Ishikawa (cell line): ENCODE data around the gene ZBED4.

Source experiments
- CEBPB ChIP-seq: IDR thresholded peaks from 2 replicates; pipeline ENCODE4 v1.6.1; 2012
- CREB1 ChIP-seq: IDR thresholded peaks from 2 replicates; pipeline ENCODE4 v1.6.1; 2012; ENCODE audit warnings: low read depth
- EGR1 ChIP-seq: IDR thresholded peaks from 2 replicates; pipeline ENCODE4 v1.6.1; 2012
- EP300 ChIP-seq: IDR thresholded peaks from 2 replicates; pipeline ENCODE4 v1.6.1; 2012; ENCODE audit warnings: borderline replicate concordance
- FOXM1 ChIP-seq: IDR thresholded peaks from 2 replicates; pipeline ENCODE4 v1.6.1; 2012; ENCODE audit warnings: low read depth, borderline replicate concordance
- MAX ChIP-seq: IDR thresholded peaks from 2 replicates; pipeline ENCODE4 v1.6.1; 2012
- NFIC ChIP-seq: IDR thresholded peaks from 2 replicates; pipeline ENCODE4 v1.6.1; 2012
- RAD21 ChIP-seq: IDR thresholded peaks from 2 replicates; pipeline ENCODE4 v1.6.1; 2012; ENCODE audit warnings: low read depth
- TAF1 ChIP-seq: IDR thresholded peaks from 2 replicates; pipeline ENCODE4 v1.6.1; 2012; ENCODE audit warnings: low read depth, mild to moderate bottlenecking
- TCF12 ChIP-seq: IDR thresholded peaks from 2 replicates; pipeline ENCODE4 v1.6.1; 2012; ENCODE audit warnings: low read depth
- TEAD4 ChIP-seq: IDR thresholded peaks from 2 replicates; pipeline ENCODE4 v1.6.1; 2012
- USF1 ChIP-seq: IDR thresholded peaks from 2 replicates; pipeline ENCODE4 v1.6.1; 2012
- YY1 ChIP-seq: IDR thresholded peaks from 2 replicates; pipeline ENCODE4 v1.6.1; 2012; ENCODE audit warnings: low read depth
- ZBTB7A ChIP-seq: IDR thresholded peaks from 2 replicates; pipeline ENCODE4 v1.6.1; 2012; ENCODE audit warnings: low read depth
- TF ChIP-seq, protein P1 (sequence below): IDR thresholded peaks from 2 replicates; pipeline ENCODE4 v1.6.1; 2012; ENCODE audit warnings: low read depth, mild to moderate bottlenecking

ZBED4 gene

GRCh38 chr22:49856766-49857618, 3.3 kb downstream of the ZBED4 start:
- no peak for TF ChIP-seq EGR1
- TF ChIP-seq YY1, result no peak
- no peak for TF ChIP-seq CREB1

DNA sequence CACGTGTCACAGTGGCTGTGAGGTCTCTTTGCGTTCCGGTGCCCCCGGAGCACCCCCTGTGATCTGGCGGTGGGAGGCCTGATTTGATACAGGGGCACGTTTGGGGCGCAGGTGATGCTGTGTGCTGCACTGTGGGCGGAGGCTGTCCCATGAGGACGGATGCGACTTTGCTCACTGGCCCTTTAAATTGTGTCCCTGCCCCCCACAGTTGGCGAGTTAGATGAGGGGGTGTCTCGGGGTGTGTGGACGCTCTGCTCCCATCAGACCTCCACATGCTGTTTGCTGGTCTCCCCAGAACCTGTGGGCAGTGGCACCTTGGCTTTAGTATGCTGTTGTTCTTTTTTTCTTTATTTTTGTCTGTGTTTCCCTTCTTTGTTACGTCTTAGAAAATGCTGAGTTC, 5.2 kb downstream of the ZBED4 start:
- TF ChIP-seq CREB1 (no peak), FOXM1 (no peak), USF1 (no peak), TEAD4 (no peak), TCF12 (no peak)

DNA sequence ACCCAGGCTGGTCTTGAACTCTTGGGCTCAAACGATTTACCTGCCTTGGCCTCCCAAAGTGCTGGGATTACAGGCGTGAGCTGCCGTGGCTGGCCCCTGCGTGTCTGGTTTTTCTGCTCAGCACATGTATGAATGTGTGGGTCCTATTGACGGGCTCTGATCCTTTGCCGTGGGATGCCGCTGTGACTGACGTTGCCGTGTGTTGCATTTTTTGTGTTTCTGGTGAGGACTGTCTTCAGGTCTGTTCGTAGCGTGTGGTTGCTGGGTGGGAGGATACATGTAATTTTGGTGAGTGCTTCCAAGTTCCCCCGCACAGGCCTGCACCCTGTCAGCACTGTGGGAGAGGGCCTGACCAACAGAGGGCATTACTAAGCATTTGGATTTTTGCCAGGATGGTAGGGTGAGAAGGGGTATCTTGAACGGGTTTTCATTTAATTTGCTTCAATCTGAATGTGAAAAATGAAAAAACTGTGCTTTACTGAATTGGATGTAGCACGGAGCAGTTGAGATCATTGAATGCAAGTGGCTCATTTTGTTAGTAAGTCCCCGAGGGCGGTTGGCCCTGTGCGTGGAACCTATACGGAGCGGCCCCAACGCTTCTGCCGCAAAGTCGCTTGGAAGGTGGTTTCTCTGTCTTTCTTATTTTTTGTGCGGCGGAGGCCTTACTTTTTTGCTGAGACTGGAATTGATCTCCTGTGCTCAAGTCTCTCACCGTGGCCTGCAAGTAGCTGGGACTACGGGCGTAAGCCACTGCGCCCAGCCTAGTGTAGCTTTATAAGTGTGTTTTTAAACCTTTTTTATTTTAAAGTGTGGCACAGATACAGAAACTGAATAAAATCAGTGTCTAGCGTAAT, 8.2 kb downstream of the ZBED4 start:
- TF ChIP-seq, protein P1, sequence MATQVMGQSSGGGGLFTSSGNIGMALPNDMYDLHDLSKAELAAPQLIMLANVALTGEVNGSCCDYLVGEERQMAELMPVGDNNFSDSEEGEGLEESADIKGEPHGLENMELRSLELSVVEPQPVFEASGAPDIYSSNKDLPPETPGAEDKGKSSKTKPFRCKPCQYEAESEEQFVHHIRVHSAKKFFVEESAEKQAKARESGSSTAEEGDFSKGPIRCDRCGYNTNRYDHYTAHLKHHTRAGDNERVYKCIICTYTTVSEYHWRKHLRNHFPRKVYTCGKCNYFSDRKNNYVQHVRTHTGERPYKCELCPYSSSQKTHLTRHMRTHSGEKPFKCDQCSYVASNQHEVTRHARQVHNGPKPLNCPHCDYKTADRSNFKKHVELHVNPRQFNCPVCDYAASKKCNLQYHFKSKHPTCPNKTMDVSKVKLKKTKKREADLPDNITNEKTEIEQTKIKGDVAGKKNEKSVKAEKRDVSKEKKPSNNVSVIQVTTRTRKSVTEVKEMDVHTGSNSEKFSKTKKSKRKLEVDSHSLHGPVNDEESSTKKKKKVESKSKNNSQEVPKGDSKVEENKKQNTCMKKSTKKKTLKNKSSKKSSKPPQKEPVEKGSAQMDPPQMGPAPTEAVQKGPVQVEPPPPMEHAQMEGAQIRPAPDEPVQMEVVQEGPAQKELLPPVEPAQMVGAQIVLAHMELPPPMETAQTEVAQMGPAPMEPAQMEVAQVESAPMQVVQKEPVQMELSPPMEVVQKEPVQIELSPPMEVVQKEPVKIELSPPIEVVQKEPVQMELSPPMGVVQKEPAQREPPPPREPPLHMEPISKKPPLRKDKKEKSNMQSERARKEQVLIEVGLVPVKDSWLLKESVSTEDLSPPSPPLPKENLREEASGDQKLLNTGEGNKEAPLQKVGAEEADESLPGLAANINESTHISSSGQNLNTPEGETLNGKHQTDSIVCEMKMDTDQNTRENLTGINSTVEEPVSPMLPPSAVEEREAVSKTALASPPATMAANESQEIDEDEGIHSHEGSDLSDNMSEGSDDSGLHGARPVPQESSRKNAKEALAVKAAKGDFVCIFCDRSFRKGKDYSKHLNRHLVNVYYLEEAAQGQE, result no peak
- TF ChIP-seq CREB1, result no peak
- TF ChIP-seq FOXM1, result no peak
- no peak for TF ChIP-seq EP300
- TF ChIP-seq NFIC, result no peak
- TF ChIP-seq CEBPB, result no peak
- no peak for TF ChIP-seq RAD21
- TF ChIP-seq EGR1, result no peak
- TF ChIP-seq YY1, result no peak
- no peak for TF ChIP-seq TEAD4
- no peak for TF ChIP-seq USF1
- no peak for TF ChIP-seq ZBTB7A
- TF ChIP-seq MAX, result no peak
- no peak for TF ChIP-seq TCF12
- no peak for TF ChIP-seq TAF1

DNA sequence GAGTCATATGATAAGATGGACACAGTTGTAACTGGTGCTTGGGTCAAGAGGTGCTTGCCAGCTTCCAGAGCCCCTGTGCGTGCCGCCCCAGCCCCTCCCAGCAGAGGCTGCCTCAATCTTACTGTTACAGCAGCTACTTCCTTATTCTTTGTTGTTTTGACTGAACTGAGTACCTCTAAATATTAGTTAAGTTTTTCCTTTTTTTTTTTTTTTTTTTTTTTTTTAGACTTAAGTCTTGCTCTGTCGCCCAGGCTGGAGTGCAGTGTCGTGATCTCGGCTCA, 8.8 kb downstream of the ZBED4 start:
- TF ChIP-seq NFIC, result no peak
- no peak for TF ChIP-seq MAX
- TF ChIP-seq, protein P1, result no peak
- no peak for TF ChIP-seq USF1
- no peak for TF ChIP-seq FOXM1
- TF ChIP-seq YY1, result no peak
- TF ChIP-seq TAF1, result no peak
- no peak for TF ChIP-seq EGR1
- no peak for TF ChIP-seq ZBTB7A
- no peak for TF ChIP-seq TCF12
- TF ChIP-seq RAD21, result no peak
- TF ChIP-seq CEBPB, result no peak
- no peak for TF ChIP-seq TEAD4
- TF ChIP-seq EP300, result no peak
- TF ChIP-seq CREB1, result no peak

GRCh38 chr22:49863931-49864330, 10.3 kb downstream of the ZBED4 start:
- TF ChIP-seq RAD21, result no peak
- no peak for TF ChIP-seq YY1
- TF ChIP-seq CEBPB, result no peak
- no peak for TF ChIP-seq USF1
- TF ChIP-seq CREB1, result no peak
- TF ChIP-seq TCF12, result no peak
- TF ChIP-seq, protein P1, result no peak
- no peak for TF ChIP-seq TEAD4
- TF ChIP-seq FOXM1, result no peak
- TF ChIP-seq ZBTB7A, result no peak
- TF ChIP-seq NFIC, result no peak
- no peak for TF ChIP-seq MAX
- TF ChIP-seq TAF1, result no peak
- TF ChIP-seq EGR1, result no peak
- no peak for TF ChIP-seq EP300
